ENCODE measurements around the gene BATF2. TPM values are rescaled to one million over a fixed set of nuclear protein-coding genes. Genes with fewer than 3 reads are reported as not detected.
"Not testable (repeated sequence)": the region's sequence is repeated elsewhere in the genome, so short reads cannot be mapped to it uniquely, and the experiment has no call there.

BATF2 gene
- total RNA-seq = not detected

GRCh38 chr11:64996710-64997380 lies at the start of gene BATF2:
TSS of gene BATF2 (minus strand) at chr11:64996971. CDS start at chr11:64996914, 57 bp downstream.
- DNase-seq = peak; percentile 35

GRCh38 chr11:65045728-65046127 lies 49.0 kb upstream of the BATF2 start:
- DNase-seq = no peak

- no peak for DNase-seq
These were observed 48.3 kb upstream of the BATF2 start for GRCh38 chr11:65045061-65045460.

GRCh38 chr11:65043881-65044501 lies 47.2 kb upstream of the BATF2 start:
- DNase-seq = no peak

GRCh38 chr11:65042891-65043290 lies 46.1 kb upstream of the BATF2 start:
- DNase-seq = no peak

GRCh38 chr11:65040847-65041622 lies 44.3 kb upstream of the BATF2 start, which contains the start of gene SAC3D1:
TSS of gene SAC3D1 (plus strand) at chr11:65041210. CDS start at chr11:65041293, 83 bp downstream.
- peak; percentile 91 for DNase-seq

- no peak for DNase-seq
These were observed 43.7 kb upstream of the BATF2 start for GRCh38 chr11:65040520-65040846.

GRCh38 chr11:65036931-65037330 lies 40.2 kb upstream of the BATF2 start:
- peak; percentile 11 for DNase-seq

- DNase-seq = no peak
These were observed 38.8 kb upstream of the BATF2 start for GRCh38 chr11:65035579-65035978.

GRCh38 chr11:65034423-65034822 lies 37.7 kb upstream of the BATF2 start:
- DNase-seq = no peak

GRCh38 chr11:65032216-65032615 lies 35.4 kb upstream of the BATF2 start:
- no peak for DNase-seq

GRCh38 chr11:65027213-65028067 lies 30.7 kb upstream of the BATF2 start, which contains the start of gene SNX15:
TSS of gene SNX15 (plus strand) at chr11:65027439. CDS start at chr11:65027538, 99 bp downstream.
- DNase-seq = peak; percentile 90

GRCh38 chr11:65026810-65027209 lies 30.0 kb upstream of the BATF2 start:
- DNase-seq = no peak

GRCh38 chr11:65023502-65023901 lies 26.7 kb upstream of the BATF2 start:
- DNase-seq = not testable (repeated sequence)

GRCh38 chr11:65021509-65021908 lies 24.7 kb upstream of the BATF2 start:
- no peak for DNase-seq

- DNase-seq = no peak
These were observed 24.2 kb upstream of the BATF2 start for GRCh38 chr11:65021003-65021402.

GRCh38 chr11:65019824-65020223 lies 23.1 kb upstream of the BATF2 start:
- no peak for DNase-seq

GRCh38 chr11:65017937-65018336 lies 21.2 kb upstream of the BATF2 start:
- no peak for DNase-seq

- DNase-seq = no peak
These were observed 19.9 kb upstream of the BATF2 start for GRCh38 chr11:65016705-65017104.

- DNase-seq = no peak
These were observed 18.0 kb upstream of the BATF2 start for GRCh38 chr11:65014726-65015227.

GRCh38 chr11:65013888-65014725 lies 17.3 kb upstream of the BATF2 start, which contains the start of gene ARL2:
TSS of gene ARL2 (plus strand) at chr11:65014160. CDS start at chr11:65014208, 48 bp downstream.
- DNase-seq = peak; percentile 83
